ENCODE measurements around the gene MPC2.

Gene MPC2

DNA sequence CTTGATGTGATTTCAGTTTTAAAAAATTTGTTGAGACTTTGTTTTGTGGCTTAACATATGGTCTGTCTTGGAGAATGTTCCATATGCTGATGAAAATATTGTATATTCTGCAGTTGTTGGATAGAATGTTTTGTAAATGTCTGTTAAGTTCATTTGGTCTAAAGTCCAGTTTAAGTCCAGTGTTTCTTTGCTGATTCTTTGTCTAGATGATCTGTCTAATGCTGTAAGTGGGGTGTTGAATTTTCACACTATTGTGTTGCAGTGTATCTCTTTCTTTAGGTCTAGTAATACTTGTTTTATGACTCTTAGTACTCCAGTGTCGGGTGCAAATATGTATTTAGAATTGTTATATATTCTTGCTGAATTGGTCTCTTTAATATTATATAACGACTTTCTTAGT is 10.9 kb upstream of the MPC2 start:
- no peak overlapping the region for H3K27ac ChIP-seq
- TF ChIP-seq, protein P1, sequence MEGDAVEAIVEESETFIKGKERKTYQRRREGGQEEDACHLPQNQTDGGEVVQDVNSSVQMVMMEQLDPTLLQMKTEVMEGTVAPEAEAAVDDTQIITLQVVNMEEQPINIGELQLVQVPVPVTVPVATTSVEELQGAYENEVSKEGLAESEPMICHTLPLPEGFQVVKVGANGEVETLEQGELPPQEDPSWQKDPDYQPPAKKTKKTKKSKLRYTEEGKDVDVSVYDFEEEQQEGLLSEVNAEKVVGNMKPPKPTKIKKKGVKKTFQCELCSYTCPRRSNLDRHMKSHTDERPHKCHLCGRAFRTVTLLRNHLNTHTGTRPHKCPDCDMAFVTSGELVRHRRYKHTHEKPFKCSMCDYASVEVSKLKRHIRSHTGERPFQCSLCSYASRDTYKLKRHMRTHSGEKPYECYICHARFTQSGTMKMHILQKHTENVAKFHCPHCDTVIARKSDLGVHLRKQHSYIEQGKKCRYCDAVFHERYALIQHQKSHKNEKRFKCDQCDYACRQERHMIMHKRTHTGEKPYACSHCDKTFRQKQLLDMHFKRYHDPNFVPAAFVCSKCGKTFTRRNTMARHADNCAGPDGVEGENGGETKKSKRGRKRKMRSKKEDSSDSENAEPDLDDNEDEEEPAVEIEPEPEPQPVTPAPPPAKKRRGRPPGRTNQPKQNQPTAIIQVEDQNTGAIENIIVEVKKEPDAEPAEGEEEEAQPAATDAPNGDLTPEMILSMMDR (conservative IDR thresholded peaks at IDR 0.05), result no peak
- no peak for TF ChIP-seq ZFX (IDR thresholded peaks at IDR 0.05)

DNA sequence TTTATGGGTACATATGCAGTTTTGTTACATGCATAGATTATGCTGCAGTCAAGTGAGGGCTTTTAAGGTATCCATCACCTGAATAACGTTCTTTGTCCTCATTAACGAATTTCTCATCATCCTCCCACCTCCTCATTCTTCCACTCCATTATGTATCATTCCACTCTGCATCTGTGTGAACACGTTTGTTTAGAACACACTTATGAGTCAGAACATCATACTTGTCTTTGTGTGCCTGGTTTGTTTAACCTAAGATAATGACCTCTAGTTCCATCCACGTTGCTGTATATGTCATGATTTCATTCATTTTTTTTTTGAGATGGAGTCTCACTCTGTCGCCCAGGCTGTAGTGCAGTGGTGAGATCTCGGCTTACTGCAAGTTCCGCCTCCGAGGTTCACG is 6.7 kb upstream of the MPC2 start:
- no peak overlapping the region for H3K27ac ChIP-seq
- no peak for TF ChIP-seq ZFX (IDR thresholded peaks at IDR 0.05)
- TF ChIP-seq, protein P1 (conservative IDR thresholded peaks at IDR 0.05), result no peak

DNA sequence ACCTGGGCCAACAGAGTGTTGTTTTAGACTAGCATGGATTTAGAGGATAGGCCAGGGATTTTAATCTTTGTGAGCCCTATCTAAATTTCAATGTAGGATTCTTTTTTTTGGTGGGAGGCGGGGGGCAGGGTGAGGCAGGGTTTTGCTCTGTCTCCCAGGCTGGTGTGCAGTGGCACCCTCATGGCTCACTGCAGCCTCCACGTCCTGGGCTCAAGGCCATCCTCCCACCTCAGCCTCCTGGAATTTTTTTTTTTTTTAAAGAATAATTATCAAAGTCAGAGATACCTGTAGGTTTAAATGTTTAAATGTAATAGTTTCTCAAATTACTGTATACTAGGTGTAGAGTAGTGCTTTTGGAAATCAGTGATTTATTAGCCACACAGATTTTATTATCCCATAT is 3.4 kb upstream of the MPC2 start:
- H3K27ac ChIP-seq, result no peak overlapping the region
- TF ChIP-seq, protein P1 (conservative IDR thresholded peaks at IDR 0.05), result no peak
- TF ChIP-seq ZFX (IDR thresholded peaks at IDR 0.05), result no peak

DNA sequence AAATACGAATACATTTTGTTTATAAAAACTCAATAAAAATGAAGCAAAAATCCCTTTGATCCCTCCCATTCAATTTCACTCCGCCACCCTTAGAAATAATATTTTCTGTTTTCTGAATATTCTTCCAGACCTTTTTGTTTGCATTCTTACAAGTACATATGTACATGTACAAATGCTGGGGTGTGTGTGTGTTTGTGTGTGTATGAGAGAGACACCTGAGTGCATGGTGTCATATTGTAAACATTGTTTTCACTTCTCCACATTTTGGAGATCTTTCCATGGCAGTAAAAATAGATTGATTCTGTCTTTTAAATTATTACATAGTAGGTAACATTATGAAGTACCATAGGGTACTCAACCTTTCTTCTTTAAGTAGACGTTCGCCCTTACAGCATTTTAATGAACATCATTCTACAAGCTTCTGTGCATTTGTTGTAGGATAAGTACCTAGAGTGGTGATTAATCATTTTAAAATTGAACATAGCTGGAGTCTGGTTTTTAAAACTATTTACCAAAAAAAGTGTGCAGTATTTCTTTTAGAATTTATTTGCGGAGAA is 1.3 kb upstream of the MPC2 start:
- H3K27ac ChIP-seq, result no peak overlapping the region
- TF ChIP-seq ZFX (IDR thresholded peaks at IDR 0.05), result no peak
- TF ChIP-seq, protein P1 (conservative IDR thresholded peaks at IDR 0.05), result no peak

DNA sequence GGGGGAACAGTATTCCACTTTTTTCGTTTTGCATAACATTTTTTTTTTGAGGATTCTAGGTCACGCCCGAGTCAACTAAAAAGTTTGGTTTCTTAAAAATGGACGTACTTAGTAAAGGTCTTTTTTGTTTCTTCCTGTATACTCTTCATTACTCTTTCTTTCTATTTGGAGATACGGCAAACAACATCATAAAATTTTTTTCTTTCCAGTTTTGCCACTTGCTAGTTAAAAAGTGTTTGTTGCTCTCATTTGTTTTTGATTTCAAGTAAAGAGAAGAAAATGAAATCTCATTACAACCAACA is 788 bp upstream of the MPC2 start:
- TF ChIP-seq, protein P1 (conservative IDR thresholded peaks at IDR 0.05), result no peak
- no peak for TF ChIP-seq ZFX (IDR thresholded peaks at IDR 0.05)
- peak overlapping the region; percentile 99 for H3K27ac ChIP-seq

DNA sequence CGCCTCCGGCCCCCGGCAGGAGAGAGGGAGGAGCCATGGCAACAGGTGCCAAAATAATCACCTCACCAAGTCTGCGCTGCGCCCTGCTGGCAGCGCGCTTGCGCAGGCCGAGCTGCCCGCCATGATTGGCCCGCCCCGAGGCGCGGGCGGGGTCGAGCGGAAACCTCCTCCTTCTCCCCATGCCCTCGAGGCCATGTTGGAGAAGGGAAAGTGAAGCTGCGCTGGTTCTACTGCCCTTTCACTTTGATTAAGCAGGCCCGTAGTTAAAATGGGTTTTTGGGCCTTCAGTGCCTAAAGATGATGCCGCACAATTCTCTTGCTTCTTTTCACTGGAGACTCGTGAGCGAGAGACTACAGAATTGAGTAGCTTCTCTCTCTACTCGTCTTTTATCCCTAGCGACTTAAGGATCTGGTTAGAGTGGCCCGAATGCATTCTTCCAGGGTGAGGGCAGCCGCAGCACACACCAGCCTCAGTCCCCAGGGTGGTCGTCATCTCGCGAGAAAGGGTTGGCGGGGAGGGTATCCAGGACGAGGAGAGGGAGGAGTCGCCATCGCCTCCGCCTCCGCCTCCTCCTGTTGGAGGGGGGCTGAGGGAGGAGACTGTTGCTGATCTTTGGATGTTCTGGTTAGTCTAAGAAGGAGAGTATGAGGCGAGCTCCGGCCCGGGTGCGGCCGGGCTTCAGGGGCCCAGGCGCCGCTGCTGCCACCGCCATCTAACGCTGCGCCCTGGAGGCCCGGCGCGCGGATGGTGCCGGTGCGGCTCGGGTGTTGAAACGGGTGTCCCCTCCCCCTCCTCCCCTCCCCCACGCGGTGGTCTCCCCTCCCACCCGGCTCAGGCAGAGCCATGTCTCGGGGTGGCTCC is 573 bp downstream of the MPC2 start, which contains the start of gene DCAF6:
Gene DCAF6 (plus strand): TSS at position 616 of the 862 bp plus-strand sequence. CDS start 229 bp downstream, at position 845.
- peak; percentile 43 for TF ChIP-seq ZFX (IDR thresholded peaks at IDR 0.05)
- TF ChIP-seq, protein P1 (conservative IDR thresholded peaks at IDR 0.05), result no peak
- peak within 1 kb of the TSS; percentile 99 for H3K27ac ChIP-seq

All from C4-2B (cell line).